ENCODE measurements around the gene ANLN. TPM values are rescaled to one million over a fixed set of nuclear protein-coding genes. Genes with fewer than 3 reads are reported as not detected.

ANLN gene
- total and polyA plus RNA-seq, 2 donors (not counting 3 experiments of a cell fraction or from before 2014, with no cell fraction given), result 28.5 to 119 TPM

GRCh38 chr7:36360244-36360643 lies 29.4 kb upstream of the ANLN start:
- CTCF ChIA-PET, result interaction anchor here (1.5 kb wide), 1 partner anchor 41 kb away, joined by 4 read pairs; no protein-coding TSS in a partner anchor
- no peak for FAIRE-seq
- Histone ChIP-seq H3K4me1 (ENCODE audit: control insufficient read depth, extremely low read depth, insufficient read depth, low read length) (no peaks in the 10 kb centered on the region), H3K36me3 (ENCODE audit: control insufficient read depth in 2 of 2, extremely low read depth in 1 of 2, insufficient read depth in 2 of 2, low read length in 2 of 2) (no peaks in the 10 kb centered on the region), H3K79me2 (ENCODE audit: control insufficient read depth, insufficient read depth, low read length) (no peaks in the 10 kb centered on the region), H3K9me3 (replicated peaks; ENCODE audit: control insufficient read depth, insufficient read depth, low read length) (no peaks in the 10 kb centered on the region), H3K4me3 (replicated peaks in 1 of 3; ENCODE audit: insufficient read depth in 1 of 3, low read depth in 1 of 3, low read length in 3 of 3) (no peak overlapping the region), H3K9ac (replicated peaks; ENCODE audit: extremely low read depth, insufficient read depth, low read length) (no peak overlapping the region), H4K20me1 (replicated peaks; ENCODE audit: control insufficient read depth, extremely low read depth, insufficient read depth, low read length) (no peaks in the 10 kb centered on the region), H3K27ac (ENCODE audit: insufficient read depth, low read depth, low read length) (no peak overlapping the region), H2AFZ (ENCODE audit: low read depth, low read length) (no peak overlapping the region), H3K27me3 (ENCODE audit: control insufficient read depth in 2 of 2, insufficient read depth in 2 of 2, low read length in 2 of 2) (no peaks in the 10 kb centered on the region), H3K4me2 (ENCODE audit: insufficient read depth, low read length) (no peak overlapping the region), H3K9me1 (replicated peaks; ENCODE audit: control insufficient read depth, extremely low read depth, insufficient read depth, low read length) (no peaks in the 10 kb centered on the region)
- dilution Hi-C loops (cut with MboI; ENCODE audit: extremely low pct_ligation_motif_present, low sequenced_read_pairs), result no loop called here
- TF ChIP-seq JUN (IDR thresholded peaks at IDR 0.05; ENCODE audit: borderline replicate concordance, insufficient read depth, insufficient read length, low read depth) (no peak), EZH2 (IDR thresholded peaks at IDR 0.05; ENCODE audit: borderline replicate concordance, low read depth, low read length, severe bottlenecking) (no peak), GATA2 (IDR thresholded peaks at IDR 0.05; ENCODE audit: insufficient read depth, insufficient read length, low read depth, low read length) (no peak), MYC (IDR thresholded peaks at IDR 0.05; ENCODE audit: low read depth, low read length) (no peak), FOS (IDR thresholded peaks at IDR 0.05; ENCODE audit: borderline replicate concordance, insufficient read depth, low read length) (no peak), POLR2AphosphoS5 (IDR thresholded peaks at IDR 0.05; ENCODE audit: insufficient read depth, low read depth, low read length) (no peak)
- TF ChIP-seq, protein P1, sequence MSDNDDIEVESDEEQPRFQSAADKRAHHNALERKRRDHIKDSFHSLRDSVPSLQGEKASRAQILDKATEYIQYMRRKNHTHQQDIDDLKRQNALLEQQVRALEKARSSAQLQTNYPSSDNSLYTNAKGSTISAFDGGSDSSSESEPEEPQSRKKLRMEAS (IDR thresholded peaks at IDR 0.05; ENCODE audit: insufficient read depth, insufficient read length), result no peak
- TF ChIP-seq, protein P2, sequence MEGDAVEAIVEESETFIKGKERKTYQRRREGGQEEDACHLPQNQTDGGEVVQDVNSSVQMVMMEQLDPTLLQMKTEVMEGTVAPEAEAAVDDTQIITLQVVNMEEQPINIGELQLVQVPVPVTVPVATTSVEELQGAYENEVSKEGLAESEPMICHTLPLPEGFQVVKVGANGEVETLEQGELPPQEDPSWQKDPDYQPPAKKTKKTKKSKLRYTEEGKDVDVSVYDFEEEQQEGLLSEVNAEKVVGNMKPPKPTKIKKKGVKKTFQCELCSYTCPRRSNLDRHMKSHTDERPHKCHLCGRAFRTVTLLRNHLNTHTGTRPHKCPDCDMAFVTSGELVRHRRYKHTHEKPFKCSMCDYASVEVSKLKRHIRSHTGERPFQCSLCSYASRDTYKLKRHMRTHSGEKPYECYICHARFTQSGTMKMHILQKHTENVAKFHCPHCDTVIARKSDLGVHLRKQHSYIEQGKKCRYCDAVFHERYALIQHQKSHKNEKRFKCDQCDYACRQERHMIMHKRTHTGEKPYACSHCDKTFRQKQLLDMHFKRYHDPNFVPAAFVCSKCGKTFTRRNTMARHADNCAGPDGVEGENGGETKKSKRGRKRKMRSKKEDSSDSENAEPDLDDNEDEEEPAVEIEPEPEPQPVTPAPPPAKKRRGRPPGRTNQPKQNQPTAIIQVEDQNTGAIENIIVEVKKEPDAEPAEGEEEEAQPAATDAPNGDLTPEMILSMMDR (IDR thresholded peaks at IDR 0.05; ENCODE audit: extremely low read depth in 1 of 2, insufficient read depth in 1 of 2, low read depth in 1 of 2, low read length in 2 of 2), result no peak
- no peak for DNase-seq (ENCODE audit: low read depth, low spot score)
- POLR2A ChIA-PET, result no interaction called here
- intact Hi-C loops (cut with micrococcal nuclease), result no loop called here
- BruUV-seq (replicated peaks), result no TSS peak

All from endothelial cell of umbilical vein (primary cell).